ENCODE data around the gene RBM18.

Gene RBM18

GRCh38 chr9:122261469-122261881 lies 3.2 kb downstream of the RBM18 start:
- in situ Hi-C loops (cut with MboI; ENCODE audit: low sequenced_read_pairs): no loop called here

- in situ Hi-C loops (cut with MboI; ENCODE audit: low sequenced_read_pairs): no loop called here
These were observed 5.7 kb downstream of the RBM18 start for GRCh38 chr9:122258886-122259415.

- in situ Hi-C loops (cut with MboI; ENCODE audit: low sequenced_read_pairs): no loop called here
These were observed 8.4 kb downstream of the RBM18 start for GRCh38 chr9:122256206-122256605.

GRCh38 chr9:122254761-122255160 lies 9.9 kb downstream of the RBM18 start:
- in situ Hi-C loops (cut with MboI; ENCODE audit: low sequenced_read_pairs): no loop called here

GRCh38 chr9:122252796-122253195 lies 11.8 kb downstream of the RBM18 start:
- in situ Hi-C loops (cut with MboI; ENCODE audit: low sequenced_read_pairs): no loop called here

- in situ Hi-C loops (cut with MboI; ENCODE audit: low sequenced_read_pairs): no loop called here
These were observed 13.3 kb downstream of the RBM18 start for GRCh38 chr9:122251351-122251750.

GRCh38 chr9:122248448-122248865 lies 16.2 kb downstream of the RBM18 start:
- in situ Hi-C loops (cut with MboI; ENCODE audit: low sequenced_read_pairs): no loop called here

- in situ Hi-C loops (cut with MboI; ENCODE audit: low sequenced_read_pairs): no loop called here
These were observed 18.0 kb downstream of the RBM18 start for GRCh38 chr9:122246666-122247065.

- in situ Hi-C loops (cut with MboI; ENCODE audit: low sequenced_read_pairs): no loop called here
These were observed 20.3 kb downstream of the RBM18 start for GRCh38 chr9:122244349-122244748.

- in situ Hi-C loops (cut with MboI; ENCODE audit: low sequenced_read_pairs): no loop called here
These were observed 24.9 kb downstream of the RBM18 start for GRCh38 chr9:122239722-122240121.

GRCh38 chr9:122236681-122237080 lies 28.0 kb downstream of the RBM18 start:
- in situ Hi-C loops (cut with MboI; ENCODE audit: low sequenced_read_pairs): no loop called here

GRCh38 chr9:122234022-122234748 lies 30.5 kb downstream of the RBM18 start:
- in situ Hi-C loops (cut with MboI; ENCODE audit: low sequenced_read_pairs): no loop called here

GRCh38 chr9:122232796-122233306 lies 31.8 kb downstream of the RBM18 start:
- in situ Hi-C loops (cut with MboI; ENCODE audit: low sequenced_read_pairs): no loop called here

- in situ Hi-C loops (cut with MboI; ENCODE audit: low sequenced_read_pairs): no loop called here
These were observed 35.2 kb downstream of the RBM18 start for GRCh38 chr9:122229485-122229837.

GRCh38 chr9:122228568-122229484 lies 35.8 kb downstream of the RBM18 start, which contains the start of gene LHX6:
Gene LHX6, minus strand, starts transcription at chr9:122228957. Its CDS starts 217 bp downstream, at chr9:122228740.
- in situ Hi-C loops (cut with MboI; ENCODE audit: low sequenced_read_pairs): no loop called here

- in situ Hi-C loops (cut with MboI; ENCODE audit: low sequenced_read_pairs): no loop called here
These were observed 36.5 kb downstream of the RBM18 start for GRCh38 chr9:122228191-122228567.

GRCh38 chr9:122227575-122227900 lies 37.1 kb downstream of the RBM18 start:
- in situ Hi-C loops (cut with MboI; ENCODE audit: low sequenced_read_pairs): no loop called here

- in situ Hi-C loops (cut with MboI; ENCODE audit: low sequenced_read_pairs): no loop called here
These were observed 37.7 kb downstream of the RBM18 start for GRCh38 chr9:122226758-122227574.

GRCh38 chr9:122226142-122226757 lies 38.4 kb downstream of the RBM18 start:
- in situ Hi-C loops (cut with MboI; ENCODE audit: low sequenced_read_pairs): no loop called here
